Measurements from ENCODE around the gene IAH1.
"Not testable (repeated sequence)": the region's sequence is repeated elsewhere in the genome, so short reads cannot be mapped to it uniquely, and the experiment has no call there.

Gene IAH1

GRCh38 chr2:9497017-9497416 is 22.7 kb downstream of the IAH1 start:
- Histone ChIP-seq H2BK120ac (ENCODE audit: insufficient read depth, low read length, poor library complexity) (no peak overlapping the region), H3K4me2 (ENCODE audit: low read length) (no peak overlapping the region), H3K14ac (ENCODE audit: low read length) (no peak overlapping the region), H2AFZ (ENCODE audit: insufficient read depth, low read length, poor library complexity) (no peak overlapping the region), H2BK5ac (ENCODE audit: low read depth, low read length, poor library complexity) (no peak overlapping the region), H3K79me1 (ENCODE audit: low read length) (no peaks in the 10 kb centered on the region), H3K23ac (ENCODE audit: low read length) (no peak overlapping the region), H3K18ac (ENCODE audit: low read length) (no peak overlapping the region), H3K79me2 (ENCODE audit: control insufficient read depth, insufficient read depth, low read length, poor library complexity) (no peaks in the 10 kb centered on the region), H3K4me1 (ENCODE audit: control insufficient read depth in 1 of 2, insufficient read depth in 2 of 2, low read length in 2 of 2) (peaks cover 0 to 1% of the 10 kb centered on the region in 2 experiments), H3K4me3 (ENCODE audit: low read depth, low read length) (no peak overlapping the region), H3K9me3 (ENCODE audit: insufficient read depth, low read depth, low read length) (no peaks in the 10 kb centered on the region), H3K27me3 (ENCODE audit: insufficient read depth, low read length) (no peaks in the 10 kb centered on the region), H4K8ac (ENCODE audit: low read depth, low read length) (no peak overlapping the region), H4K12ac (ENCODE audit: low read depth, low read length) (no peak overlapping the region), H3K9ac (ENCODE audit: low read length) (no peak overlapping the region), H3K27ac (ENCODE audit: low read depth, low read length) (no peak overlapping the region), H2AK5ac (ENCODE audit: low read length) (no peak overlapping the region), H4K91ac (ENCODE audit: low read depth, low read length) (no peak overlapping the region), H3K36me3 (ENCODE audit: control insufficient read depth in 1 of 2, insufficient read depth in 2 of 2, low read length in 2 of 2) (peaks cover 25 to 27% of the 10 kb centered on the region in 2 experiments), H3K4ac (ENCODE audit: low read depth, low read length) (no peak overlapping the region), H2BK12ac (ENCODE audit: low read length) (no peak overlapping the region)
- DNase-seq: peak in 1 of 2 donors; percentile 27
- WGBS (ENCODE audit: extremely low coverage, insufficient coverage, insufficient read length): no CpG with 5 or more reads among the region's 4 CpGs

GRCh38 chr2:9498210-9498609 is 23.9 kb downstream of the IAH1 start:
- no peak overlapping the region for H4K12ac ChIP-seq (ENCODE audit: low read depth, low read length)

GRCh38 chr2:9508931-9509330 is 34.6 kb downstream of the IAH1 start:
- Histone ChIP-seq H3K79me1 (ENCODE audit: low read length) (no peaks in the 10 kb centered on the region), H4K91ac (ENCODE audit: low read depth, low read length) (no peak overlapping the region), H2BK120ac (ENCODE audit: insufficient read depth, low read length, poor library complexity) (no peak overlapping the region), H3K23ac (ENCODE audit: low read length) (no peak overlapping the region), H3K4me2 (ENCODE audit: low read length) (no peak overlapping the region), H4K8ac (ENCODE audit: low read depth, low read length) (no peak overlapping the region), H4K12ac (ENCODE audit: low read depth, low read length) (no peak overlapping the region), H3K4ac (ENCODE audit: low read depth, low read length) (no peak overlapping the region), H2AFZ (ENCODE audit: insufficient read depth, low read length, poor library complexity) (no peak overlapping the region), H3K27me3 (ENCODE audit: insufficient read depth, low read length) (no peaks in the 10 kb centered on the region), H2BK5ac (ENCODE audit: low read depth, low read length, poor library complexity) (no peak overlapping the region), H3K18ac (ENCODE audit: low read length) (no peak overlapping the region), H3K9ac (ENCODE audit: low read length) (no peak overlapping the region), H3K4me3 (ENCODE audit: low read depth, low read length) (no peak overlapping the region), H3K36me3 (ENCODE audit: control insufficient read depth in 1 of 2, insufficient read depth in 2 of 2, low read length in 2 of 2) (peaks cover 22 to 26% of the 10 kb centered on the region in 2 experiments), H3K9me3 (ENCODE audit: insufficient read depth, low read depth, low read length) (no peaks in the 10 kb centered on the region), H3K14ac (ENCODE audit: low read length) (no peak overlapping the region), H2BK12ac (ENCODE audit: low read length) (no peak overlapping the region), H3K4me1 (ENCODE audit: control insufficient read depth in 1 of 2, insufficient read depth in 2 of 2, low read length in 2 of 2) (no peaks in the 10 kb centered on the region), H3K79me2 (ENCODE audit: control insufficient read depth, insufficient read depth, low read length, poor library complexity) (no peaks in the 10 kb centered on the region), H2AK5ac (ENCODE audit: low read length) (no peak overlapping the region), H3K27ac (ENCODE audit: low read depth, low read length) (no peak overlapping the region)
- WGBS (ENCODE audit: extremely low coverage, insufficient coverage, insufficient read length): no CpG with 5 or more reads among the region's 1 CpG
- no peak for DNase-seq

More at GRCh38 chr2:9498210-9498609, 23.9 kb downstream of the IAH1 start:
- Histone ChIP-seq H2AK5ac (ENCODE audit: low read length) (no peak overlapping the region), H4K91ac (ENCODE audit: low read depth, low read length) (no peak overlapping the region), H2BK120ac (ENCODE audit: insufficient read depth, low read length, poor library complexity) (no peak overlapping the region), H3K36me3 (ENCODE audit: control insufficient read depth in 1 of 2, insufficient read depth in 2 of 2, low read length in 2 of 2) (peaks cover 23 to 25% of the 10 kb centered on the region in 2 experiments), H2AFZ (ENCODE audit: insufficient read depth, low read length, poor library complexity) (no peak overlapping the region), H3K27ac (ENCODE audit: low read depth, low read length) (no peak overlapping the region), H3K79me1 (ENCODE audit: low read length) (no peaks in the 10 kb centered on the region), H3K79me2 (ENCODE audit: control insufficient read depth, insufficient read depth, low read length, poor library complexity) (no peaks in the 10 kb centered on the region), H3K18ac (ENCODE audit: low read length) (no peak overlapping the region), H3K23ac (ENCODE audit: low read length) (no peak overlapping the region), H3K9ac (ENCODE audit: low read length) (no peak overlapping the region), H2BK12ac (ENCODE audit: low read length) (no peak overlapping the region), H3K14ac (ENCODE audit: low read length) (no peak overlapping the region), H3K4me3 (ENCODE audit: low read depth, low read length) (no peak overlapping the region), H3K4ac (ENCODE audit: low read depth, low read length) (no peak overlapping the region), H3K4me2 (ENCODE audit: low read length) (no peak overlapping the region), H3K27me3 (ENCODE audit: insufficient read depth, low read length) (no peaks in the 10 kb centered on the region), H3K9me3 (ENCODE audit: insufficient read depth, low read depth, low read length) (no peaks in the 10 kb centered on the region), H4K8ac (ENCODE audit: low read depth, low read length) (no peak overlapping the region), H3K4me1 (ENCODE audit: control insufficient read depth in 1 of 2, insufficient read depth in 2 of 2, low read length in 2 of 2) (peaks cover 0 to 5% of the 10 kb centered on the region in 2 experiments), H2BK5ac (ENCODE audit: low read depth, low read length, poor library complexity) (no peak overlapping the region)
- DNase-seq: no peak
- no CpG with 5 or more reads among the region's 1 CpG for WGBS (ENCODE audit: extremely low coverage, insufficient coverage, insufficient read length)

GRCh38 chr2:9513946-9514345 is 39.6 kb downstream of the IAH1 start:
- H3K23ac ChIP-seq (ENCODE audit: low read length); H3K27me3 ChIP-seq (ENCODE audit: insufficient read depth, low read length); H2AFZ ChIP-seq (ENCODE audit: insufficient read depth, low read length, poor library complexity); H2BK5ac ChIP-seq (ENCODE audit: low read depth, low read length, poor library complexity); H3K9me3 ChIP-seq (ENCODE audit: insufficient read depth, low read depth, low read length); H3K4me2 ChIP-seq (ENCODE audit: low read length); H3K14ac ChIP-seq (ENCODE audit: low read length); H3K27ac ChIP-seq (ENCODE audit: low read depth, low read length); H3K9ac ChIP-seq (ENCODE audit: low read length); H3K4me1 ChIP-seq (ENCODE audit: control insufficient read depth in 1 of 2, insufficient read depth in 2 of 2, low read length in 2 of 2); H3K4me3 ChIP-seq (ENCODE audit: low read depth, low read length); H3K79me2 ChIP-seq (ENCODE audit: control insufficient read depth, insufficient read depth, low read length, poor library complexity); H2AK5ac ChIP-seq (ENCODE audit: low read length); DNase-seq; H4K12ac ChIP-seq (ENCODE audit: low read depth, low read length); H3K79me1 ChIP-seq (ENCODE audit: low read length); H3K4ac ChIP-seq (ENCODE audit: low read depth, low read length); H4K8ac ChIP-seq (ENCODE audit: low read depth, low read length); H3K18ac ChIP-seq (ENCODE audit: low read length); H4K91ac ChIP-seq (ENCODE audit: low read depth, low read length); H2BK120ac ChIP-seq (ENCODE audit: insufficient read depth, low read length, poor library complexity); H2BK12ac ChIP-seq (ENCODE audit: low read length): not testable (repeated sequence)
- no CpG with 5 or more reads among the region's 3 CpGs for WGBS (ENCODE audit: extremely low coverage, insufficient coverage, insufficient read length)
- H3K36me3 ChIP-seq (ENCODE audit: control insufficient read depth in 1 of 2, insufficient read depth in 2 of 2, low read length in 2 of 2): peaks cover 13 to 29% of the 10 kb centered on the region in 2 experiments
